GM19328 (cell line): ENCODE measurements around the gene TYW1.
"Not testable (repeated sequence)": the region's sequence is repeated elsewhere in the genome, so short reads cannot be mapped to it uniquely, and the experiment has no call there.

Source experiments
- ATAC-seq: cut with Tn5 transposase; IDR thresholded peaks from one replicate; pipeline ENCODE4 v1.9.1; 2021; ENCODE audit warnings: mild to moderate bottlenecking, moderate library complexity; ENCODE audit not compliant: unreplicated experiment

The TYW1 gene

GRCh38 chr7:66996444-66997191 is at the start of gene TYW1:
TYW1 (plus strand) TSS chr7:66996833; CDS start chr7:66996979, 146 bp downstream.
- ATAC-seq: peak; percentile 89

DNA sequence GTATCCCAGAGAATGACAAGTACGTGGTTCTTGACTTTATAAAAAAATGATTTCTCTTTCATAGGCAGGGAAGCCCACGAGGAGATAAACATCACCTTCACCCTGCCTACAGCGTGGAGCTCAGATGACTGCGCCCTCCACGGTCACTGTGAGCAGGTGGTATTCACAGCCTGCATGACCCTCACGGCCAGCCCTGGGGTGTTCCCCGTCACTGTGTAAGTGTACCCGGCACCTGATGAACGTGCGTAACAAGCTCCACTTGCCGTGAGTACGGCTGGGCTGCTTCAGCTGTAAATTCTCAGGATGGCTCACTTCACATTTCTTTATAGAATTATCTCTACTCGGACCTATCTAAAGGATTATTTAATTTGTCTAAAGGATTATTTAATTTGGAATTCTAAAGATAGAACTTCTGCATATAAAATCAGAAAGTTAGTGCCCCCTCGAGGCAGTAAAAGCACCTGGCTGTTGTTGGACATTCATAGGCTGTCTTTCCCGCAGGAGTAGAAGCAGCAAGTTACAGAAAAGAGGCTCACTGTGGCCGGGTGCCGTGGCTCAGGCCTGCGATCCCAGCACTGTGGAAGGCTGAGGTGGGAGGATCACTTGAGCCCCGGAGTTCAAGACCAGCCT is 48.0 kb upstream of the TYW1 start:
- ATAC-seq: no peak

DNA sequence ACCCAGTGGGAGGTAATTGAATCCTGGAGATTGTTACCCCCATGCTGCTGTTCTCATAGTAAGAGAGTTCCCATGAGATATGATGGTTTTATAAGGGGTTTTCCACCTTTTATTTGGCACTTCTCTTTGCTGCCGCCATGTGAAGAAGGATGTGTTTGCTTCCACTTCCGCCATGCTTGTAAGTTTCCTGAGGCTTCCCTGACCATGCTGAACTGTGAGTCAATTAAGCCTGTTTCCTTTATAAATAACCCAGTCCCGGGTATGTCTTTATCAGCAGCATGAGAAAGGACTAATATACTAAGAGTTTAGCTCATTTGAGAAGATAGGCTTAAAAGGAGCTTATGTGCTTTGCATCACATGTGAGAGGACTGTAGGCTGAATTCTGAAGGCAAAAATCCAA is 46.3 kb upstream of the TYW1 start:
- ATAC-seq: no peak

- no peak for ATAC-seq
These were observed 45.9 kb upstream of the TYW1 start for GRCh38 chr7:66950763-66951162.

DNA sequence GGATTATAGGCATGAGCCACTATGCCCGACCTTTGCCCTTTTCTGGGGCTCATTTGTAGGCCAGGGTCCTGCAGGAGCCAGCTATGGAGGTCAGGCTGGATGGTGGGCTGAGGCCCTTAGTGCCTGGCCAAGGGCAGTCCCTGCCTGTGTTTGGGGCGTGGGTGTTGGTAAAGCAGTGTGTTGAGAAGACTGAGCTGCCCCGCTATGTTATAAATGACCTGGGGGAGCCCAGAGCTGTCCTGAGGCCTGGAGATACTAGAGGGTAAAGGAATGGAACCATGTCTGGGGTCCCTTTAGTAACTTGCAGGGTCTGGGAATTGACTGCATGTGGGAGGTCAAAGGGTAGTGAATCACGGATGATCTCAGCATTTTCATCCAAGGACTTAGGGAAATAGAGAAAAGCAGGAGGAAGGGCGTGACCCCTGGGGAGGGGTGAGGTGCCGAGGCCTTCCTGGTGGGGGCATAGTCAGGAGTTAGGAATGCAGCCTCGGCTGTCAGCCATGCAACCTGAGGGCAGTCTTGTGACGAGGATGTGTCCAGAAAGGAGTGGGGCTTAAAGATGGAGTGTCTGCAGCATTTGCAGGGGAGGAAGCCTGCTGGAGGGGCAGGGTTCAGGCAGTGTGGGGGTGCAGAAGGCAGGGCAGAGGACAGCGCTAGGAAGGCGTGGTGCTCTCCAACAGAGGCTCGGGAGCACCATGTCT is 44.1 kb upstream of the TYW1 start:
- no peak for ATAC-seq

DNA sequence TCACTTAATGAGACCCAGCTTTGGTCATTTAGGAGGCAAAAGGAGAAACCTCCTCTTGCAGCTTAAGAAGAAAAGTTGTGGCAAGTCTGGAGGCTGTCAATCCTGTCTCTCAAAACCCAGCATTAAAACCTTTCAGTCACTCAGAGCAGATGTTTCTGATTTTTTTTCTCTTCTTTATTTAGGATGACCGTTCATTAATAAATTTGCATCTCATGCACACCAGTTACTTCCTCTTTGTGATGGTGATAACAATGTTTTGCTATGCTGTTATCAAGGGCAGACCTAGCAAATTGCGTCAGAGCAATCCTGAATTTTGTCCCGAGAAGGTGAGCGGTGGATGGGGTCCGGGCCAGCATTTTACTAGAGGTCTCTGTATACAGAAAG is 43.6 kb upstream of the TYW1 start:
- no peak for ATAC-seq

GRCh38 chr7:66957595-66958290 is 38.9 kb upstream of the TYW1 start:
- ATAC-seq: no peak

GRCh38 chr7:66958538-66959350 is 37.9 kb upstream of the TYW1 start:
- ATAC-seq: no peak

GRCh38 chr7:66960192-66960591 is 36.4 kb upstream of the TYW1 start:
- ATAC-seq: no peak

DNA sequence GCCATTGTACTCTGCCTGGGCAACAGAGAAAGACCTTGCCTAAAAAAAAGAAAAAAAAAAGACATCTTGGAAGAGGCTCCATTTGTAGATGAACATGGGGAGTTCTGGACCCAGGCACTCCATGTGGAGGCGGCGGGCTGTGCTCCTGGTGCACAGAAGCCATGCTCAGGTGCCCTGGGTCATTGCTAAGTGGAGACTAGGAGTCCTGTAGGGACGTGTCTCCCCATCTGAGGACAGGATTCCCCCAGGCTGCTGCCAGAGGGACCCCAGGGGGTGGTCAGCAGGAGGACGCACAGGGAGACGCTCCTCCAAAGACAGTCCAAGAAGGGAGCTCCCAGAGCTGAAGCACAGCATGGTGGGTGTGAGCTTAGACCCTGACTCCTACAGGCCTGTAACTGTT is 35.5 kb upstream of the TYW1 start:
- ATAC-seq: no peak

DNA sequence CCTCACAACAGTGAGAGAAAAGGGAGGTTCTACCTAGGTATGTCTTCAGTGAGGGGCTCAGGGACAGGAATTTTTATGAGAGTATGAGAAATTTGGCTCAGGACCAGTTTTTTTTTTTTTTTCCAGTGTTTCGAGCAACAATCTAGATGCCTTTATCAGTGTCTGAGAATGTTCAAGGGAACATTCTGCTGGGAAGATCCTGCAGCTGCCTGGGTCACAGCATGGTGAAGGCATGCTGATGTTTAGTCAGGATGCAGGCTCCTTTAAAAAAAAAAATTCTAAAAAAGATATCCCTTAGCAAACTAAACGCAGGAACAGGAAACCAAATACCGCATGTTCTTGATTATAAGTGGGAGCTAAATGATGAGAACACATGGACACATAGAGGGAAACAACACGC is 32.2 kb upstream of the TYW1 start:
- ATAC-seq: no peak

GRCh38 chr7:66967029-66967428 is 29.6 kb upstream of the TYW1 start:
- no peak for ATAC-seq

GRCh38 chr7:66969001-66969400 is 27.6 kb upstream of the TYW1 start:
- ATAC-seq: not testable (repeated sequence)

DNA sequence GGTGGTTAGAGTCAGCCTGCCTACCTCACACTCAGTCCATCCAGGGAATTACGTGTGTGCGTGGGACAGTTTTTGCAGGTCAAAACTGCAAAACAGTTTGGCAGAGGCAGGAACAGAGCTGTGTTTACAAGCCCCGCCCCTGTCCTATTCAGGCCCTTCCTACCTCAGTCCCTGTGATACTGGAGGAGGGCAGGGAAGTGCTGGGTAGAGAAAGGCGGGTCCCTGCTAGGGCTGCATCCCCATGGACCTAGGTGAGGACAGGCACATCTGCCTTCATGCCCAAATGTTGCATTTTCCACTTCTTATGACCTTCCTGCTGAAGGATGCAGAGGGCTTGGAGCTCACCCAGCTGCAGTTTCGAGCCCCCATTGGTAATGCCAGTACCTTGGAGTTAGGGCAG is 26.3 kb upstream of the TYW1 start:
- no peak for ATAC-seq

DNA sequence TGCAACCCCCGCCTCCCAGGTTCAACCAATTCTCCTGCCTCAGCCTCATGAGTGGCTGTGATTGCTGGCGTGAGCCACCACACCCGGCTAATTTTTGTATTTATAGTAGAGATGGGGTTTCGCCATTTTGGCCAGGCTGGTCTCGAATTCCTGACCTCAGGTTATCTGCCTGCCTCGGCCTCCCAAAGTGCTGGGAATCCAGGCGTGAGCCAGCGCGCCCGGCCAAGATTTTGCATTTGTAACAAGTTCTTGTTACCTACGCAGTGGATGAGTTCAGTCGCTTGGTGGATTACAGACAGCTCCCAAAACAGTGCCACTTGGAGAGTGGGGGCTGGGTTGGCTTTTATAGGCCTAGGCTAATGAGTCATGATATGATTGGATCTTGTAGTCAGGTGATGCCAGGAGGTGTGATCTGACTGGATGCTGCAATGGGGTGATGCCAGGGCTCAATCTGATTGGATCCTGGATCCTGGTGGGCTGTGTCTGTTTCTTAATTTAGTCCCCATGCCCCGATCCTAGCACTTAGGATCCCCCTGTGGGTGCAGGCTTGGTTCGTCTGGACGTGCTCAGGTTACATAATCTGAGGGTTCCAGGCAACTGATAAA is 21.5 kb upstream of the TYW1 start:
- ATAC-seq: no peak

- not testable (repeated sequence) for ATAC-seq
These were observed 18.3 kb upstream of the TYW1 start for GRCh38 chr7:66978312-66978711.

- not testable (repeated sequence) for ATAC-seq
These were observed 17.6 kb upstream of the TYW1 start for GRCh38 chr7:66979013-66979412.

GRCh38 chr7:66980336-66980735 is 16.3 kb upstream of the TYW1 start:
- ATAC-seq: not testable (repeated sequence)

- ATAC-seq: not testable (repeated sequence)
These were observed 7.1 kb upstream of the TYW1 start for GRCh38 chr7:66989552-66989951.

- not testable (repeated sequence) for ATAC-seq
These were observed 2.6 kb upstream of the TYW1 start for GRCh38 chr7:66994051-66994450.
